GM12878 (cell line): ENCODE measurements around the gene DCAF11. TPM values are rescaled to one million over a fixed set of nuclear protein-coding genes. Genes with fewer than 3 reads are reported as not detected.
A peak's percentile ranks its signal among the peaks of the same experiment; 100 is the strongest.

Experiments
- BACH1 ChIP-seq: fragments of 450-650 bp; IDR thresholded peaks from 2 replicates; pipeline ENCODE4 v1.6.1; 2017; ENCODE audit warnings: mild to moderate bottlenecking, borderline replicate concordance
- BHLHE40 ChIP-seq, 2 experiments: fragments of 450-650 bp in 1 of 2; IDR thresholded peaks; 2 replicates each; pipeline ENCODE4 v1.6.1; 2011 to 2017; ENCODE audit warnings: low read depth in 2 of 2, borderline replicate concordance in 1 of 2, improper control_type of control experiment in 1 of 2, low read length in 1 of 2, mild to moderate bottlenecking in 1 of 2
- CBX3 ChIP-seq: fragments of 200-600 bp; sonication (generic); IDR thresholded peaks from 2 replicates; pipeline ENCODE4 v1.6.1; 2016; ENCODE audit warnings: low read depth, borderline replicate concordance
- ESRRA ChIP-seq: IDR thresholded peaks from 2 replicates; pipeline ENCODE4 v1.6.1; 2012; ENCODE audit warnings: mild to moderate bottlenecking, low read length, improper control_type of control experiment
- HDGF ChIP-seq: fragments of 450-650 bp; IDR thresholded peaks from 2 replicates; pipeline ENCODE4 v1.6.1; 2016; ENCODE audit warnings: antibody characterized with exemption
- IKZF1 ChIP-seq: fragments of 450-650 bp; conservative IDR thresholded peaks from 2 replicates; pipeline ENCODE4 v1.6.1; 2017; ENCODE audit warnings: antibody characterized with exemption, mild to moderate bottlenecking
- IRF4 ChIP-seq: IDR thresholded peaks from 2 replicates; pipeline ENCODE4 v1.6.1; 2011; ENCODE audit warnings: low read depth, low read length
- JUNB ChIP-seq: IDR thresholded peaks from 2 replicates; pipeline ENCODE4 v1.6.1; 2016; ENCODE audit warnings: antibody characterized with exemption, mild to moderate bottlenecking
- JUND ChIP-seq: IDR thresholded peaks from 2 replicates; pipeline ENCODE4 v1.6.1; 2012; ENCODE audit warnings: low read depth, mild to moderate bottlenecking, low read length, improper control_type of control experiment, moderate library complexity
- LARP7 ChIP-seq: fragments of 450-650 bp; IDR thresholded peaks from 2 replicates; pipeline ENCODE4 v1.6.1; 2017; ENCODE audit warnings: mild to moderate bottlenecking
- MEF2A ChIP-seq: IDR thresholded peaks from 2 replicates; pipeline ENCODE4 v1.6.1; 2011; ENCODE audit warnings: low read depth, mild to moderate bottlenecking, low read length, moderate library complexity; ENCODE audit not compliant: insufficient read depth
- MEF2B ChIP-seq: fragments of 450-650 bp; IDR thresholded peaks from 2 replicates; pipeline ENCODE4 v1.6.1; 2018; ENCODE audit warnings: mild to moderate bottlenecking, moderate library complexity; ENCODE audit not compliant: partially characterized antibody, poor library complexity, severe bottlenecking
- MYC ChIP-seq: IDR thresholded peaks from 2 replicates; pipeline ENCODE4 v1.6.1; 2011; ENCODE audit warnings: mild to moderate bottlenecking, low read length, moderate library complexity, inconsistent platforms; ENCODE audit not compliant: insufficient read depth, insufficient replicate concordance, insufficient read length, severe bottlenecking
- PML ChIP-seq: IDR thresholded peaks from 2 replicates; pipeline ENCODE4 v1.6.1; 2012; ENCODE audit warnings: low read length, inconsistent platforms
- RBBP5 ChIP-seq: fragments of 200-600 bp; sonication (generic); conservative IDR thresholded peaks from 2 replicates; pipeline ENCODE4 v1.6.1; 2016
- SIX5 ChIP-seq: IDR thresholded peaks from 2 replicates; pipeline ENCODE4 v1.6.1; 2011; ENCODE audit warnings: mild to moderate bottlenecking, low read depth, low read length, moderate library complexity; ENCODE audit not compliant: severe bottlenecking
- SMAD5 ChIP-seq: IDR thresholded peaks from 2 replicates; pipeline ENCODE4 v1.6.1; 2016; ENCODE audit warnings: antibody characterized with exemption, low read depth
- SMC3 ChIP-seq: IDR thresholded peaks from 2 replicates; pipeline ENCODE4 v1.6.1; 2011; ENCODE audit warnings: low read length, improper control_type of control experiment, borderline replicate concordance
- SREBF1 ChIP-seq: IDR thresholded peaks from 2 replicates; pipeline ENCODE4 v1.6.1; 2012; ENCODE audit warnings: mild to moderate bottlenecking, low read length
- SUZ12 ChIP-seq: fragments of 200-600 bp; sonication (generic); IDR thresholded peaks from one replicate; pipeline ENCODE4 v1.6.1; 2018; ENCODE audit warnings: antibody characterized with exemption, mild to moderate bottlenecking; ENCODE audit not compliant: unreplicated experiment
- ZNF207 ChIP-seq: fragments of 450-650 bp; IDR thresholded peaks from 2 replicates; pipeline ENCODE4 v1.6.1; 2014; ENCODE audit warnings: antibody characterized with exemption, mild to moderate bottlenecking, borderline replicate concordance
- ZNF24 ChIP-seq: fragments of 450-650 bp; IDR thresholded peaks from 2 replicates; pipeline ENCODE4 v1.6.1; 2017; ENCODE audit warnings: antibody characterized with exemption, mild to moderate bottlenecking
- ZNF274 ChIP-seq: IDR thresholded peaks from one replicate; pipeline ENCODE4 v1.8.0; 2011; ENCODE audit not compliant: insufficient read length, insufficient read depth
- polyA plus RNA-seq, 11 experiments: library from polyadenylated mRNA; depleted of rRNA in 4 of 11; unstranded in 6 of 11; stranded (reverse) in 5 of 11; fragments of >200 nt; fragmentation: Nextera tagmentation in 4 of 11; fragmentation: Illumina TruSeq in 1 of 11; extraction: Ambion mirVana in 4 of 11; extraction: Trizol in 1 of 11; gene quantifications; 1 replicate in 1 of 11; 2 replicates in 10 of 11; pipeline versions ENCODE4 v1.2.1 to v1.2.3, GENCODE V29; 2011 to 2016; ENCODE audit warnings: inconsistent platforms in 2 of 11, missing spikeins in 2 of 11, low read depth in 1 of 11
- total RNA-seq, 4 experiments: library from RNA; depleted of rRNA in 3 of 4; stranded (reverse); fragments of >200 nt in 3 of 4; fragmentation: Illumina TruSeq in 1 of 4; extraction: Trizol in 1 of 4; gene quantifications; 2 replicates each; pipeline versions ENCODE4 v1.2.1 to v1.2.3, GENCODE V29; 2013 to 2021
- TF ChIP-seq, protein P1 (sequence below): IDR thresholded peaks from 2 replicates; pipeline ENCODE4 v1.6.1; 2012; ENCODE audit warnings: low read depth, low read length, improper control_type of control experiment
- TF ChIP-seq, protein P2 (sequence below): fragments of 450-650 bp; IDR thresholded peaks from 2 replicates; pipeline ENCODE4 v1.6.1; 2017; ENCODE audit warnings: mild to moderate bottlenecking, low read depth, inconsistent platforms; ENCODE audit not compliant: poor library complexity, severe bottlenecking
- TF ChIP-seq, protein P3 (sequence below): fragments of 450-650 bp; IDR thresholded peaks from 2 replicates; pipeline ENCODE4 v1.6.1; 2016; ENCODE audit warnings: mild to moderate bottlenecking

Gene DCAF11
- total and polyA plus RNA-seq, 10 of the 15 experiments (the other 5 are each of a cell fraction or from before 2014, with no cell fraction given), result 13.4 to 91.2 (median 68.7) TPM

DNA sequence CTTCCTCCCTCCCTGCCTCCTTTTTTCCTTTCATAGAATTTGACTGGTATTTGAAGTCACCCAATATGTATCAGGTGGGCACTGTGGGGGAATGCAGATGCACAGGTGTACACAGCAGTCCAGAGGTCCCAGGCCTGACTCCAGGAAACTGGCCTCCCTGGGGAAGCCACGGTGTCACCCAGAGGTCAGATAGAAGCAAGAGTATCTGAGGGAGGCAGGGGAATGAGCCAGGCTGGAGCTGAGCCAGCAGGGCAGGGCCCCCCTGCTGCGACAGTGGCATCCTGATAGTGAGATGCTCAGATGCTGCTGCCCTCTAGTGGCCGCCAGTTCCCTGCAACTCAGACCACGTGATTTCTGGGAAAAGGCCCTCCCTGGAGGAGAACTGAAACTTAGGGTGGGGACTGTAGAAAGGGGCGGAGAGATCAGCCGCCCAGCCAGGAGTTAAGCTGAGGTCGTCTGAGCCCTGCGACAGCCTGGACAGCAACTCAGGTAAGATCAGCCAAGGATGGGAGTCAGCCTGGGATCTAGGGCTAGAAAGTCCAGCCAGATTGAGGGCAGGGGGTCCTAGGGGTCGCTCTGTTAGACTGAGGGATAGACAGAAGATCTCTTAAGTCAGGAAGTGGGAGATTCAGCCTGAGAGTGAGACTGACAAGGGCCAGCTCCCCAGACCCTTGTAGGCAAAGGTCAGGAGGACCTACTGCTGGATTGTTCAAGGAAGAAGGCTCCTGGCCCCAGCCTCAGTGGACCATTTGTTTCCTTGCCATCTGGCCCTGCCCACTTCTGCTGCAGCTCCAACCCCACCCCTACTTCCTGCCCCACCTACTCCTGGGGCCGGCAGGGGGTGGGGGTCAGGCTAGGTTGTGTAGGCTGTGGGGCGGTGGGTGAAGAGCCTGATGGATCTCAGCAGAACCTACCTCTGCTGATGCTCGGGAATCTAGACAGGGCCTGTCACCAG, 46.5 kb downstream of the DCAF11 start, which contains the start of gene IRF9 (continued):
- TF ChIP-seq SIX5 (peak; percentile 22), ZNF274 (no peak), IKZF1 (peak; percentile 84), SUZ12 (no peak), ZNF207 (peak; percentile 95), MYC (no peak), BHLHE40 (IDR thresholded peaks at IDR 0.05; ENCODE audit: borderline replicate concordance in 1 of 2, low read depth in 2 of 2, low read length in 1 of 2) (peak; percentile 70 to 73; a peak in 3 of 4 replicates), PML (peak; percentile 99), RBBP5 (no peak), ZNF24 (no peak), SMC3 (peak; percentile 62; the same call in 1 of the 2 replicates), JUNB (peak; percentile 23; the same call in 1 of the 2 replicates), MEF2A (0 out of 2 replicates have a peak, but pooled peaks have one; percentile 30), IRF4 (peak; percentile 59), LARP7 (peak; percentile 68), ESRRA (no peak; the same call in 1 of the 2 replicates), SREBF1 (no peak), BACH1 (peak; percentile 76; the same call in 1 of the 2 replicates), CBX3 (no peak), JUND (no peak), HDGF (peak; percentile 79; the same call in 1 of the 2 replicates), SMAD5 (peak; percentile 94; the same call in 1 of the 2 replicates), MEF2B (peak; percentile 84)
- TF ChIP-seq, protein P1, sequence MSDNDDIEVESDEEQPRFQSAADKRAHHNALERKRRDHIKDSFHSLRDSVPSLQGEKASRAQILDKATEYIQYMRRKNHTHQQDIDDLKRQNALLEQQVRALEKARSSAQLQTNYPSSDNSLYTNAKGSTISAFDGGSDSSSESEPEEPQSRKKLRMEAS, result peak; percentile 65
- TF ChIP-seq, protein P2, sequence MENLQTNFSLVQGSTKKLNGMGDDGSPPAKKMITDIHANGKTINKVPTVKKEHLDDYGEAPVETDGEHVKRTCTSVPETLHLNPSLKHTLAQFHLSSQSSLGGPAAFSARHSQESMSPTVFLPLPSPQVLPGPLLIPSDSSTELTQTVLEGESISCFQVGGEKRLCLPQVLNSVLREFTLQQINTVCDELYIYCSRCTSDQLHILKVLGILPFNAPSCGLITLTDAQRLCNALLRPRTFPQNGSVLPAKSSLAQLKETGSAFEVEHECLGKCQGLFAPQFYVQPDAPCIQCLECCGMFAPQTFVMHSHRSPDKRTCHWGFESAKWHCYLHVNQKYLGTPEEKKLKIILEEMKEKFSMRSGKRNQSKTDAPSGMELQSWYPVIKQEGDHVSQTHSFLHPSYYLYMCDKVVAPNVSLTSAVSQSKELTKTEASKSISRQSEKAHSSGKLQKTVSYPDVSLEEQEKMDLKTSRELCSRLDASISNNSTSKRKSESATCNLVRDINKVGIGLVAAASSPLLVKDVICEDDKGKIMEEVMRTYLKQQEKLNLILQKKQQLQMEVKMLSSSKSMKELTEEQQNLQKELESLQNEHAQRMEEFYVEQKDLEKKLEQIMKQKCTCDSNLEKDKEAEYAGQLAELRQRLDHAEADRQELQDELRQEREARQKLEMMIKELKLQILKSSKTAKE, result peak; percentile 69
- TF ChIP-seq, protein P3, sequence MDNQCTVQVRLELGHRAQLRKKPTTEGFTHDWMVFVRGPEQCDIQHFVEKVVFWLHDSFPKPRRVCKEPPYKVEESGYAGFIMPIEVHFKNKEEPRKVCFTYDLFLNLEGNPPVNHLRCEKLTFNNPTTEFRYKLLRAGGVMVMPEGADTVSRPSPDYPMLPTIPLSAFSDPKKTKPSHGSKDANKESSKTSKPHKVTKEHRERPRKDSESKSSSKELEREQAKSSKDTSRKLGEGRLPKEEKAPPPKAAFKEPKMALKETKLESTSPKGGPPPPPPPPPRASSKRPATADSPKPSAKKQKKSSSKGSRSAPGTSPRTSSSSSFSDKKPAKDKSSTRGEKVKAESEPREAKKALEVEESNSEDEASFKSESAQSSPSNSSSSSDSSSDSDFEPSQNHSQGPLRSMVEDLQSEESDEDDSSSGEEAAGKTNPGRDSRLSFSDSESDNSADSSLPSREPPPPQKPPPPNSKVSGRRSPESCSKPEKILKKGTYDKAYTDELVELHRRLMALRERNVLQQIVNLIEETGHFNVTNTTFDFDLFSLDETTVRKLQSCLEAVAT, result peak; percentile 89; the same call in 1 of the 2 replicates
